Neural cell (in vitro differentiated cells): ENCODE results near the gene TCP11L1. TPM values are rescaled to one million over a fixed set of nuclear protein-coding genes. Genes with fewer than 3 reads are reported as not detected.

Source experiments
- H2AFZ ChIP-seq: fragments of 200-600, 300-800 bp; sonication (generic), shearing (Covaris generic); 2 replicates; pipeline ENCODE4 v1.6.0; 2014; ENCODE audit warnings: low read depth, mild to moderate bottlenecking, antibody characterized with exemption, low read length, moderate library complexity
- H3F3A ChIP-seq: fragments of 200-600 bp; shearing (Covaris generic); 2 replicates; pipeline ENCODE4 v1.6.1; 2016; ENCODE audit warnings: mild to moderate bottlenecking, moderate library complexity, mixed read lengths, antibody characterized with exemption, low read length; ENCODE audit not compliant: insufficient read depth, poor library complexity, severe bottlenecking
- H3K27ac ChIP-seq: fragments of 200-600, 300-800 bp; sonication (generic), shearing (Covaris generic); 2 replicates; pipeline ENCODE4 v1.5.1; 2014; ENCODE audit warnings: mild to moderate bottlenecking, low read length, moderate library complexity
- H3K27me3 ChIP-seq: fragments of 300-800, 200-600 bp; sonication (generic), shearing (Covaris generic); 2 replicates; pipeline ENCODE4 v1.6.0; 2014; ENCODE audit warnings: mild to moderate bottlenecking, low read depth, low read length, moderate library complexity; ENCODE audit not compliant: insufficient read depth
- H3K36me3 ChIP-seq: fragments of 300-800, 200-600 bp; sonication (generic), shearing (Covaris generic); 2 replicates; pipeline ENCODE4 v1.5.1; 2014; ENCODE audit warnings: mild to moderate bottlenecking, antibody characterized with exemption, low read length, moderate library complexity; ENCODE audit not compliant: insufficient read depth
- H3K4me2 ChIP-seq: fragments of 300-800, 200-600 bp; sonication (generic), shearing (Covaris generic); 2 replicates; pipeline ENCODE4 v1.6.0; 2014; ENCODE audit warnings: mild to moderate bottlenecking, low read length
- H3K4me3 ChIP-seq: fragments of 300-800, 200-600 bp; sonication (generic), shearing (Covaris generic); 2 replicates; pipeline ENCODE4 v1.5.1; 2014; ENCODE audit warnings: mild to moderate bottlenecking, low read length, moderate library complexity
- H3K79me2 ChIP-seq: fragments of 200-600 bp; shearing (Covaris generic); replicated peaks from 2 replicates; pipeline ENCODE4 v1.6.0; 2014; ENCODE audit warnings: mild to moderate bottlenecking, low read length, moderate library complexity; ENCODE audit not compliant: insufficient read depth
- H3K9ac ChIP-seq: fragments of 300-800, 200-600 bp; sonication (generic), shearing (Covaris generic); 2 replicates; pipeline ENCODE4 v1.6.1; 2016; ENCODE audit warnings: mild to moderate bottlenecking, low read length, mixed read lengths
- H3K9me2 ChIP-seq: fragments of 200-600 bp; shearing (Covaris generic); 2 replicates; pipeline ENCODE4 v1.6.1; 2016; ENCODE audit warnings: mild to moderate bottlenecking, low read length, mixed read lengths; ENCODE audit not compliant: insufficient read depth
- H3K9me3 ChIP-seq: fragments of 200-600, 300-800 bp; sonication (generic), shearing (Covaris generic); 2 replicates; pipeline ENCODE4 v1.6.1; 2016; ENCODE audit warnings: mild to moderate bottlenecking, mixed run types, low read length, moderate library complexity, mixed read lengths
- H4K20me1 ChIP-seq: fragments of 200-600 bp; shearing (Covaris generic); 2 replicates; pipeline ENCODE4 v1.6.1; 2016; ENCODE audit warnings: mild to moderate bottlenecking, mixed run types; ENCODE audit not compliant: insufficient read depth
- CTCF ChIP-seq: fragments of 450-650 bp; IDR thresholded peaks from 2 replicates; pipeline ENCODE4 v1.5.1; 2014; ENCODE audit warnings: antibody characterized with exemption, mild to moderate bottlenecking, moderate library complexity; ENCODE audit not compliant: poor library complexity, severe bottlenecking
- EP300 ChIP-seq: fragments of 450-650 bp; conservative IDR thresholded peaks from 2 replicates; pipeline ENCODE4 v1.6.1; 2014; ENCODE audit warnings: antibody characterized with exemption, mild to moderate bottlenecking, moderate library complexity; ENCODE audit not compliant: poor library complexity, severe bottlenecking
- EZH2 ChIP-seq: fragments of 200-600, 300-800 bp; shearing (Covaris generic), sonication (generic); IDR thresholded peaks from 2 replicates; pipeline ENCODE4 v1.6.1; 2014; ENCODE audit warnings: antibody characterized with exemption, low read length, borderline replicate concordance, mild to moderate bottlenecking; ENCODE audit not compliant: insufficient read depth, poor library complexity, severe bottlenecking
- MXI1 ChIP-seq: fragments of 450-650 bp; conservative IDR thresholded peaks from 2 replicates; pipeline ENCODE4 v1.6.1; 2014; ENCODE audit warnings: antibody characterized with exemption, mild to moderate bottlenecking; ENCODE audit not compliant: poor library complexity, severe bottlenecking
- POLR2AphosphoS5 ChIP-seq: IDR thresholded peaks from 2 replicates; pipeline ENCODE4 v1.6.1; 2012
- RAD21 ChIP-seq: fragments of 450-650 bp; conservative IDR thresholded peaks from 2 replicates; pipeline ENCODE4 v1.6.1; 2014; ENCODE audit warnings: antibody characterized with exemption, mild to moderate bottlenecking, moderate library complexity
- REST ChIP-seq: IDR thresholded peaks from 2 replicates; pipeline ENCODE4 v1.6.1; 2012; ENCODE audit warnings: borderline replicate concordance
- SMC3 ChIP-seq: fragments of 450-650 bp; conservative IDR thresholded peaks from 2 replicates; pipeline ENCODE4 v1.6.1; 2014; ENCODE audit warnings: antibody characterized with exemption, mild to moderate bottlenecking, moderate library complexity; ENCODE audit not compliant: poor library complexity
- TAF1 ChIP-seq: IDR thresholded peaks from 2 replicates; pipeline ENCODE4 v1.6.1; 2012; ENCODE audit warnings: low read depth
- polyA plus RNA-seq: library from polyadenylated mRNA; depleted of rRNA; stranded (reverse); fragments of >200 nt; gene quantifications from 2 replicates; pipeline ENCODE4 v1.2.3, GENCODE V29; 2014

Gene TCP11L1
- polyA plus RNA-seq, 1 donor from 2014 or later = 12.5 TPM

- H3K27ac ChIP-seq = no peak overlapping the region
- H3K27me3 ChIP-seq = no peaks in the 10 kb centered on the region
- H3K36me3 ChIP-seq = no peaks in the 10 kb centered on the region
- no peak overlapping the region for H3K4me2 ChIP-seq
- TF ChIP-seq EP300 (no peak), TAF1 (no peak), REST (no peak), EZH2 (no peak), MXI1 (no peak), RAD21 (no peak), SMC3 (no peak), CTCF (no peak), POLR2AphosphoS5 (no peak)
- no peak overlapping the region for H2AFZ ChIP-seq
- H3K9me2 ChIP-seq = no peaks in the 10 kb centered on the region
- no peaks in the 10 kb centered on the region for H3K79me2 ChIP-seq
- H3F3A ChIP-seq = no peaks in the 10 kb centered on the region
- H3K4me3 ChIP-seq = no peak overlapping the region
- no peaks in the 10 kb centered on the region for H4K20me1 ChIP-seq
- no peaks in the 10 kb centered on the region for H3K9me3 ChIP-seq
- no peak overlapping the region for H3K9ac ChIP-seq
Observed at GRCh38 chr11:33035011-33035410, 4.4 kb upstream of the TCP11L1 start.

GRCh38 chr11:33040033-33040861 lies 875 bp downstream of the TCP11L1 start:
- no peaks in the 10 kb centered on the region for H4K20me1 ChIP-seq
- H3K27ac ChIP-seq = peak overlapping the region; percentile 95
- no peaks in the 10 kb centered on the region for H3F3A ChIP-seq
- no peaks in the 10 kb centered on the region for H3K9me3 ChIP-seq
- H3K9ac ChIP-seq = peak overlapping the region; percentile 91
- no peaks in the 10 kb centered on the region for H3K27me3 ChIP-seq
- peak overlapping the region; percentile 77 for H2AFZ ChIP-seq
- peak overlapping the region; percentile 92 for H3K4me3 ChIP-seq
- TF ChIP-seq TAF1 = no peak
- no peak for TF ChIP-seq EZH2
- no peak for TF ChIP-seq POLR2AphosphoS5
- no peak for TF ChIP-seq CTCF
- no peak for TF ChIP-seq SMC3
- H3K79me2 ChIP-seq = no peaks in the 10 kb centered on the region
- H3K36me3 ChIP-seq = no peaks in the 10 kb centered on the region
- H3K9me2 ChIP-seq = no peaks in the 10 kb centered on the region
- H3K4me2 ChIP-seq = peak overlapping the region; percentile 97
